Medulla oblongata (tissue), 1 donor: ENCODE data around the gene ACOXL.

Source experiments
- DNase-seq: peaks from one replicate; pipeline ENCODE4 v3.0.0-alpha.2; 2015; ENCODE audit errors: extremely low spot score

Gene ACOXL

DNA sequence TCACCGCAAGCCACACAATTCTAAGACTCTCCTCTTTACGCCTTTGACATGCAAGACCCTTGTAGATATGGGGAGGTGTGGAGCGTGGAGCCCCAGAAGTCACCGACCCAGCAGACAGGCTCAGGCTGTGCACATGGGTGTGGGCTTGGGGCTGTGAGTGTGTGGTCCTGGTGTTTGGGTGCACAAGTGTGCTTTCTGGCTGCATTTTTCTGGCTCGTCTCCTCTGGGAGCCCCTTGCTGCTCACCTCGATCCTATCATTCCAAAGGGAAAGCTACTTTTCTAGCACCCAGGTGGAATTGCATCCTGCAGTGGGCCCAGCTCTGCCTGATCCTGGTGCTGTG is 143.0 kb downstream of the ACOXL start:
- no peak for DNase-seq

DNA sequence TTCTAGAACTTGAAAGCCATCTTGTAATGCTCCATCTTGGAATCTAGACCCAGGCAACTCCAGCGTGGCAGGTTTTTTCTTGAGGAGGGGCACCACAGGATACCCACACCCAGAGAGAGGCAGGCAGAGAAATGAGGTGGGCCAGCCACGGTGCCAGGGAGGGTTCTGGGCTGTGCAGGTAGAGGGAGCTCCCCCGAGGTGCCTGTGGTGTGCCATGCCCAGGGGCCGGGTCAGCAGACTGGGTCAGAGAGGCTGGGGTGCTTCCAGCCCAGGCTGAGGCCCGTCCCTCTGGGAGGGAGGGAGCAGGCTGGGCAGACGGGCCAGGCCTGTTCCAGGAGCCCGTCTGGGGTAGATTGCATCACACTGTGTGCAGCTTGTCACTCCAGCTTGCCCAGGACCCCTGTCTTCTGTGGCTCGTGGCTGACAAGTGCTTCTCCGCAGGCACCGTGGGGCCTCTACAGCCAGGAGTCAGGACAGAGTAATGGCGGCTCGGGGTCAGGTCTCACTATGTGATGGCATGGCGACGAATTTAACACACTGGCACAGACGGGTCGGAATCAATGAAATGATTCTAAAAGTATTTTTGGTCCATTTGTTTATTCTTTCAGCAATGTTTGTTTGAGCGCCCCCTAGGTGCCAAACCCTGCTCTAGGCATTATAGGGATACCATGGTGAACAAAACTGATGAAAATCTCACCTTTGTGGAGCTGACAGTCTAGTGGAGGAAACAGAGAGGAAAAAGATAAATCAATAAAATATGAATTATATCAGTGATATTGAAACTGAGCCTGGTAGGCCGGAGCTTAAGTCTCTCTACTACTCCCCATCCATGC is 144.0 kb downstream of the ACOXL start:
- no peak for DNase-seq

DNA sequence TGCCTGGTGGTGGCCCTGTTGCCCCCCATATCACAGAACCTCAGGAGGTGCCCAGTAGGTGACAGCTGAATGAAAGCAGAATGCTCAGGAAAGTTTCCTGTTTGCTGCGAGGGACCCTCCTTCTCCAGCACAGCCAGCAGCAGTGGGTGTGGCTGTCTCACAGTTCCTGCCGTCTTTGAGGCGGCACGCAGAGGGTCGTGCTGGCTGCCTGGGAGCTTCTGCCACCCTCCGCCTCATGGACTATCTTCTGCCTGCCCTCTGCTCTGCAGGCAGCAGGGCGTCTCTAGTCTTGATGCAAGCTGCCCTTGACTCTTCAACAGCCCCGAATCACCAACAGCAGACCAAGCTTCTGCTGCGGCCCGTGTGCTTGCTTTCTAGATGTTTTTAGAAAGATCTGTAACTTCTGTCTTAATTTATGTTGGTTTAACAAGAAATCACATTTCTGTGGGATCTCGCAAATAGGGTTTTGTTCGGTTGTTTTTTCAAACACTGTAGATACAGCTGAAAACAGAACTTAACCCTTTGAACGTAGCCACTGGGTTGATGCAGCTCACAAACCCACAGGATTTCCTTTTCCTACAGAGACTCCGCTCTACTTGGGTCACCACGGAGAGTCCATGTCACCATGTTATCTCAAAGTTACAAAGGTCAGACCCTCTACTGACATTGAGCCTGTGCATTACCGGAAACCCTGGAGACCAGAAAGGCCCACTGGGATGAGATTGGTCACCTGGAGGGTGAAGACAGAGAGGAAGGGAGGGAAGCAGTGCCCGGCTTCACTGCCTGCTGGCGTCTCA is 144.9 kb downstream of the ACOXL start:
- DNase-seq, result no peak

DNA sequence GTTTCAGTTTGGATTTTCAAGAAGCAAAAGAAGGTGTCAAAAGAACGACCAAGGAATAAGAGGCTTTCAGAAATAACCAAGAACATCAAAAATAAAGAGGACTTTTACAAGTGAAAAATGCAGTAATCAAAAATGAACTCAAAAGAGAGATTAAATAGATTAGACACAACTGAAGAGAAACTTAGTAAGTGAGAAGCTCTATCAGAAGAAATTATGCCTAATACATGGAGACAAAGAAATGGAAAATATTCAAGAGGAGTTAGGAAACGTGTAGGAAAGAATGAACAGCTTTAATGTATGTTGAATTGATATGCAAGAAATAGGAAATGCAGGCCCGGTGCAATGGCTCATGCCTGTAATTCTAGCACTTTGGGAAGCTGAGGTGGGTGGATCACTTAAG is 145.8 kb downstream of the ACOXL start:
- DNase-seq, result no peak

DNA sequence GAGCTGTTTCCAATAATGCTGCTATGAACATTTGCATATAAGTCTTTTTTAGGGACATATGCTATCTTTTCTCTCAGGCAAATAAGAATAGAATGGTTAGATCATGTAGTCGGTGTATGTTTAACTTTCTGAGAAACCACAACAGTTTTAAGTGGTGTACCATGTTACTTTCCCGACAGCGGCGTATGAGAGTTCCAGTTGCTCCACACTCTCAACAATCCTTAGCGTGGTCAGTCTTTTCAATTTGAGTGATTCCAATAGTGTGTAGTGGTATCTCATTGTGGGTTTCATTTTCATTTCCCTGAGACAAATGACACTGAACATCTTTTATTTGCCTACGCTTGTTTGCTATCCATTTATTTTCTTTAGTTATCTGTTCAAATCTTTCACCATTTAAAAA is 149.5 kb downstream of the ACOXL start:
- DNase-seq, result no peak

DNA sequence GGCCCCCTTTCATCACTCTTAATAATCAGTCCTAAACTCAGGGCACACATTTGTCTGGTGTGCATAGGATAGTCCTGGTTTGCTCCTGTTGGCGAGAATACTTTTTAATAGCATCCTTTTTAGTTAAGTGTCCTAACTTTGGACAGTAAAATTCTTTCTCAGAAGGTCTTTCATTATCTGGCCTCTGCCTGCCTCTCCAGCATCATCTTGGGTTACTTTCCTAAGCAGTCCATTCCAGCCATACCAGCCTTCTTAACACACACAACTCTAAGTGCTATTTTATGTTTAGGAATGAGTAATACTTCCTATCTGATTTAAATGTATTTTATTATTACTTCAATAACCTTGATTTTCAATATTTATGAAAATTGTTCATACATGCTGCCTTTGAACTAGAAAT is 151.0 kb downstream of the ACOXL start:
- no peak for DNase-seq

DNA sequence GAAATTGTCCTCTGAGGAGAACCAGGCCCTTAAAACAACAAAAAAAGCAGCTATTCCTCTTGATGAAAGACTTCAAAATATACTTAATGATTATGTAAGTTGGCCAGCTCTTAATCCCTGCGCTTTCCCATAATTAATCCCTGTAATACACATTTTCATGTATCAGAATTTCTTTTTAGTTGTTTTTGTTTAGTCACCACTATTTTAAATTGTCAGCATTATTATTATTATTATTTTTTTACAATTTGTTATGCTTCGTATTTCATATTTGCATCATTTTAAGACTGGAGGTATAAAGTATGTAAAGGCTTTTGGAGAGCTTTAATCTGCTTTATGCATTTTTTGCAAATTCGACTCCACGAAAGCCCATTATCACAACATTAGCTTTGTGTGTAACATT is 152.9 kb downstream of the ACOXL start:
- DNase-seq, result no peak

DNA sequence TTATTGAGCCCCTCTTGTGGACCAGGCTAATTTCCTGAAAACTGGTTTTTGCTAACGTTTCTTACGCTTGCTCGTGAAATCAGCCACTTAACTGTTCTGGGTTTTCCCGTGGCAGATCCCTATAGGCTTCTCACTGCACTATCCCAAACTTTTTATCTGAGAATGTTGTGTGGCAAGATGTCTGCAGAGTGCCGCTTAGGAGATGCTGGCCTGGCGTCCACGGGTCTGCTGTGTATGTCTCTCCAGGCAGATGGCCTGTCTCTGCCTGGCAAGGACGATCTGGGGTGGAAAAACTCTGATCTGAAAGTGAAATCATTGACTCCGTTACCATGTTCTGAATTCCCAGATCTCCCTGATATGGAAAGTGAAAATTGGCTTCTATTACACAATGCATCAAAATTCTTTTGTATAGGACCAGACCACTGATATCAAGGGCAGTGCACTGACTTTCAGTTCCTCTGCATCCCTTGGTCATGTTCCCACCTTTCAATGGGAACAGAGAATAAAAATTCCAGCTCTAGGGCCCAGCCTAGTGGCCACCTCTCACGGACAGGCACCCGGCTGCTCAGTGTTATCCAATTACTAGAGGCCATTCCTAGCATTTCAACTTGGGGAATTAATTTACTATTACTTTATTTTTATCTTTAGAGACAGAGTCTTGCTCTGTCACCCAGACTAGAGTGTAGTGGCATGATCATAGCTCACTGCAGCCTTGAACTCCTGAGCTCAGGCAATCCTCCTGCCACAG is 154.6 kb downstream of the ACOXL start:
- DNase-seq, result no peak

DNA sequence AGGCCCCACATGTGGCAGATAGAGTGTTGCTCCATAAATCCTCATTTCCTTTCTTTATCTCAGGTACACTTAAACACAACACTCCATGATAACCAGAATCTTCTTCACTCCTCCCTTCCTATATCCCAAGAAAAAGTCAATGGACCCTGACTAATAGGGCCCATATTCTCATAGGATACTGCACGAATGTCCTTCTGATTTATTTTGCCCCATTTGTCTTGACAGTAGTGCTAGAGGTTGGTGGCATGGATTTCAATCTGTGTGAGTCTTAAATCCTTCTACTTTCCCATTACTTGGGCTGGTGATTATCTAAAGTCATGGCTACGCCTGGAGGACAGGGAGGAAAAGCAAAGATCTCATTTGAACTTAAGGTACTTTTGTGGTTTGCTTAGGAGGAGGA is 156.0 kb downstream of the ACOXL start:
- DNase-seq, result no peak

DNA sequence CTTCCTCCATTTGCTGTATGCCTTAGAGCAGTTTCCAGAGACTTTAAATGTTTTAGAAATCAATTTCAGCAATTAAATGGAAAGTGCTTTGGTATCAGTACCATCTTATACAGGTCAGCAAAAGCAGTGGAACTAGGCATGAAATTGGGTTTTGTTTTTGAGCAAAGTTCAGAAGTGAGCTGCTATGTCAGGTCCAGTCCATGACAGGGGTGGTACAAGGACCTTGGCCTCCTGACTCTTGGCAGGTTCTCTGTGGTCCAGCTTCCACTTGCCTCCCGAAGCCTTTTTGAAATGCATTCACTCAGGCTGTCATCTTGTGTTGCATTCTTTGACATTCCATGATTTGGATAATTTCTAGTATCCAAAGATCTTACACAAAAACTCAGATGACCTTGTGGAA is 159.3 kb downstream of the ACOXL start:
- no peak for DNase-seq

DNA sequence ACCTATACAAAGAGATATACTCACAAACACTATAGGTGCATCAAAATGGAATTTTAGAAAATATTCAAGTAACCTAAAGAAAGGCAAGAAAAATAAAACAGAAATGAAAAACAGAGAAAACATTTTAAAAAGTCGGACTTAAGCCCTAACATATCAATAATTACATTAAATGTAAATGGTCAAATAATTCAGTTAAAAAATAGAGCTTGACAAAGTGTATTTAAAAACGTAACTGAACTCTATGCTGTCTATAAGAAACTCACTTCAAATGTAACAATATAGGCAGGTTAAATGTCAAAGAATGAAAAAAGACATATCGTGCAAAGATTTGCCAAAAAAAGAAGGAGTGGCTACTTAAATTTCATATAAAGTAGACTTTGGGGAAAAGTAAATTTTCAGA is 163.9 kb downstream of the ACOXL start:
- no peak for DNase-seq

DNA sequence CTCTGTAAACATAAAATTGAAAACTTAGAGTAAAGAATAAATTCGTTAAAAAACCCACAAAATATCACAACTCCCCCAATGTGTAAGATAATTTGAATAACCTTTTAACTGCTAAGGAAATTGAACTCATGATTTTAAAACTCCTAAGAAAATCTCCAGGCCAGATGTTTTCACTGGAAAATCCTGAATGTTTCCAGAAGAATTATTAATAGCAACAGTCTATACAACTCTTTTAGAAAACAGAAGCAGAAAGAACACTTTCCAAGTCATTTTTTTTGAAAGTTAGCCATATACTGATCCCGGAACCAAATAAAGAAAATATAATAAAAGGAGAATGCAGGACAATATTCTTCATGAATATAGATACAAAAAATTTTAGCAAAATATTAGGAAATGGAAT is 165.6 kb downstream of the ACOXL start:
- no peak for DNase-seq

DNA sequence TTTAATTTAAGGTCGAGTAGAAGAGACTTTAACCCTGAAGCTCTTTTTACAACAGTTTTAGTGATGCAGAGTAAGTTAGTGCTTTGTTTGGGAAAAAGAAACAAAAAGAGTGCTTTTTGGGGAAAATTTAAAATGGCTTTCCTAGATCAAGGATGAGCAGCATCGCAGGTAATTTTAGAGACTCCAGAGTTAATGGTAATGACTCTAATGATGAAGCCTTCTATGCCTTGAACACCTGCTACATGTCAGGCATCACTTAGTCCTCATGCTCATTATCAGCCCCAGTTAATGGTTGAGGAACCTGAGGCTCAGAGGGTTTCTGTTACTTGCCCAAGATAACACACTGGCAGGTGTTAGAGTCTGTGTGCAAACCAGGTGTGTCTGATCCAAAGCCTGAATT is 167.8 kb downstream of the ACOXL start:
- no peak for DNase-seq

DNA sequence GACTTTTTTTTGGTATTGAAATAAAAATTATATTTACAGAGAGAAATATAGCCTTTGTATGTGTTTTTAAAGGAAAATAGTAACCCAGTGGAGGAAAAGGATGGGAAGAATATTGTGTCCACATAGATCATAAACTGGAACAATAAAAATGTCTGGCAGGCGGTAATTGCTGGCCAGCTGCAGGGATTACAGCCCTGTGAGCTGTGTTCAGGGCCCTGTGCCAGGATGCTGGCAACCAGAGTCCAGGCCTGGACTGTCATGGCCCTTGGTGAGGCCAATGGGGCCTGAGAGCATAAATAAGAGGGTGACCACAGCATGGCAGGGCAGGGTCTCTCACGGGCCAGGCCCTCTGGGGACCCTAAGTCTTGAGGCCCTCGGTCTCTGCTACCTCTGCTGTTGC is 171.2 kb downstream of the ACOXL start:
- no peak for DNase-seq

DNA sequence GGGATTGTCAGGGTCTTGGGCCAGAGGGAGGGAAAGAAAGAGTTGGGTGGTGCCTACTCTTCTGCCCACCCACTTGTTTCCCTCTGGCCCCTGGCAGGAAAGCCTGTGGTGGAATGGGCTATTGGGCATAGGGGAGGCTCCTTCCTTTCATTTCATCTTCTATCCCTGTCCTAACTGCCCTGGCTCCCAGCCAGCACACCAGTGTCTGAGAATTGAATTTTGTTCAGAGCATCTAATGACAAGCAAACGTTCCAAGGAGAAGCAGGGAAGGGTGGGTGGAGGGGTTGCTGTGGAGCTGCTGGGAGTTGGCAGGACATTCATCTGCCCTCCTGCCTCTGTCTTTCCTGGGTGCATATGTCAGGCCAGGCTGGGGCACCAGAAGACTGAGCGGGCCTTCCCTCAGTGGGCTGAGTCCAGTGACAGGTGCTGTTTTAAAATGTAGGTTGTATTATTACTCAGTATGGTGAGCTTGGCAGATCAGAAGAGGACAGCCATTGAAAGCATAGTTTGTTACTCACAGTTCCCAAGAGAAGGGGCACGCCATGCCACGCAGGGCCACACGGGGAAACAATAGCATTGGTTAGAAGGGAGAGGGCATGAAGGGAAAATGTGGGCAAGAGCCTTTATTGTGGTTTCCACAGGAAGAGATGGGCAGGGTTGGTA is 171.9 kb downstream of the ACOXL start:
- DNase-seq, result no peak

DNA sequence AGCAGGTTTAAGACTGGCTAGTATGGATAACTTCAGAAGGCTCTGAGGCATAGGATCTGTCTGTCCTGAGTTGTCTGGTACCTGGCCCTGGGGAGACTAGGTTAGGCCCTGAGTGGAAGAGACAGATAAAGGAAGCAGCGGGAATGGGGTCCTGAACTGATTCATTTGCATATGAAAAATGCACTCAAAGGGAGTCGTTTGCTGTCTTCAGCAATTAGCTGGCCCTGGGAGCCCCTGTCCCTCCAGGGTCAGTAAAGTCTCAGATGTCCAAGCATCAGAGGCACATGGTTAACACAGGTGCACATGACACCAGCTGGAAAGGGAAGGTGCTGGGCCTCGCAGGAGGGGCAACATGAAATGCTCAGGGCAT is 172.4 kb downstream of the ACOXL start:
- DNase-seq, result no peak

DNA sequence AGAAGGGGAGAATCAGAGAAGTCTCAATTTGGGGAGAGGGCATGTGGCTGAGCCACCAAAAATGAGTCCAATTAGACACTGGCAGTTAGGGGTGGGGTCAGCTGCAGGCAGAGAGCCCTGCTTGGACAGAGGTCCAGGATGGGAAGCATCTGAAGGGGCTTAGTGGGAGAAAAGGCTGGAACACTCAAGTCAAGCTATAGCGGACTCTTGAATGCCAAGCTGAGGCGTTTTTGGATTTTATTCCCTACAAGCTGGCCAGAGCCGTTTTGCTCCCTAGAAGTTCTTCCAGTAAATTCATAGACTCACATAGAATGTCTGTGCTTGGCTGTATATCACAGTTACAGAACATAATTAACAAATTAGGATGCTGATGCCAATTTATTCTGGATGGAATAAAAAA is 172.8 kb downstream of the ACOXL start:
- no peak for DNase-seq

DNA sequence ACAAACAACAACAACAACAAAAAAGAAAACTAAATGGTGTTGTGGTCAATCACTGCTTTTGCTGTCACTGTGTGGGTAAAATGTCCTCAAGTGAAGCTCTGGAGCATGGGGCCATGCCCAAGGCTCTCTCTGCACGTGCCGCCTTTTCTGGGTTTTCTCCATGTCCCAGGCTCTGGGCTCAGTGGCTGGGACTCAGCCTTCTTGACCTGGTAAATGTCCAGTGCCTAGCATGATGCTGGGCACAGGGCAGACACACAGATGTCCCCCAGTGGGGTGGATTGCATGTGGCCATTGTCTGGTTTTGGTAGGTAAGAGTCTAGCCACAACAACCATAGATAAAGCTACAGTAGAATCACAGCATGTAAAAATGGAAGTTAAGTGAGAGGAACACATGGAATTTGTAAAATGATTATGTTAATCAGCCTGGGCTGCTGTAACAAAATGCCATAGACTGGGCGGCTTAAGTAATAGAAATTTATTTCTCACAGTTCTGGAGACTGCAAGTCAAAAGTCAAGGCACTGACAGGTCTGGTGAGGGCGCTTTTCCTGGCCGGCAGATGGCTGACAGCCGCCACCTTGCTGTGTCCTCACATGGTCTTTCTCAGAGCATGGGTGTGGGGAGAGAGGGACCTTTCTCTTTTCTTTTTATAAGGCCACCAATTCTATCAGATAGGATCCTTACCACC is 174.4 kb downstream of the ACOXL start:
- DNase-seq, result no peak

DNA sequence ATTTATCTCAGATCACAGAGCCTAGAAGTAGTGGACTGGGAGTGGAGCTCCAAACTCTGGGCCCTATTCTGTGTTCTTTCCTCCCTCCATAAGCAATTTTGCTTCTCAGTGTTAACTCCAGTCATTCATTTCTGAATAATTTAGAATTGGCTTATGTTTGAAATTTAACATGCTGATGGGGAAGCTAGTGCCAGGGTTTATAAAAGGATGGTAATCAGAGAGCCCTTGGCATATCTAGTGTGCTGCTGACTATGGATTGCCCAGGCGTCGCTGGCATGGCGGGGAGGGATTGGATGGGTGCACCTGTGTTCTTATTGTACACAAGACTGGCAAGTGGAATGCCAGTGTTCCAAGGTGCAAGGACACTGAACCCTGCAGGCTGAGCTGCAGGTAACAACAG is 177.1 kb downstream of the ACOXL start:
- DNase-seq, result no peak

DNA sequence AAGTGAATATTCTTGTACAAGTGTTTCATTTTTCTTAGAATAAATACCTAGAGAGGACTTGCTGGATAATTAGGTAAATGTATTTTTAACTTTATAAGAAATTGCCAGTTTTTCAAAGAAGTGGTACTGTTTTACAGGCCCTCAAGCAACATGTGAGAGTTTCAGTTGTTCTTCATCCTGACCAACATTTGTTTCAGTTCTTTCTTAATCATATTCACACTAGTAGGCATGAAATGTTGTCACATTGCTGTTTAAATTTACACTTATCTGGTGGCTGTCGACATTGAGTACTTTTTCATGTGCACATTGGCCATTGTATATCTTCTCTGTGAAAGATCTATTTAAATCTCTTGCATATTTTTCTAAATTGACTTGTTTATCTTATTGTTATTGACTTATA is 178.1 kb downstream of the ACOXL start:
- DNase-seq, result no peak

DNA sequence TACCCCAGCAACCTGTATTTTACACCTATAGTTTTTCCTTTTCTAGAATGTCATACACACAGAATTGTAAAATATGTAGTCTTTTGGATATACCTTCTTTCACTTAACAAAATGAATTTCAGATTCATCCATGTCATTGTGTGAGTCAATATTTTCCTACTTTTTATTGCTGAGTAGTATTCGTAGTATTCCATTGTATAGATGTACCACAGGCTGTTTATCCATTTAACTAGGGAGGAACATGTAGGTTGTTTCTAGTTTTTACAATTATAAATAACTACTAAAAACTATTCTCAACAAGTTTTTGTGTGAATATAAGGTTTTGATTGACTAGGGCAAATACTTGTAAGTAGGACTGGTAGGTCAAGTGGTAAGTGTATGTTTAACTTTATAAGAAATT is 187.4 kb downstream of the ACOXL start:
- DNase-seq, result no peak

DNA sequence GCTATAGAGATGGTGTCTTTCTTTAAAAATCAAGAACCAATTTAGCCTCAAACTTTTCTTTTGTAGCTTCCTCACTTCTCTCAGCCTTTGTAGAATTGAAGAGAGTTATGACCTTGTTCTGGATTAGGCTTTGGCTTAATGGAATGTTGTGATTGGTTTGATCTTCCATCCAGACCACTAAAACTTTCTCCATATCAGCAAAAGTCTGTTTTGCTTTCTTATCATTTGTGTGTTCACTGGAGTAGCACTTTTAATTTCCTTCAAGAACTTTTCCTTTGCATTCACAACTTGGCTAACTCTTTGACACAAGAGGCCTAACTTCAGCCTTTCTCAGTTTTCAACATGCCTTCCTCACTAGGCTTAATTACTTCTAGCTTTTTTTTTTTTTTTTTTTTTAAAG is 193.1 kb downstream of the ACOXL start:
- no peak for DNase-seq
